Gastrocnemius medialis (tissue), 4 donors: ENCODE measurements around the gene SMAD6. TPM values are rescaled to one million over a fixed set of nuclear protein-coding genes. Genes with fewer than 3 reads are reported as not detected.

ENCODE experiments used
- ATAC-seq, 2 donors: fragments of 150-250 bp; one replicate each; pipeline ENCODE4 v1.9.1; 2016
- DNase-seq, 2 donors: peaks; one replicate each; pipeline ENCODE4 v3.0.0-alpha.2; 2019
- H3K27ac ChIP-seq, 4 donors: fragments of 200-600 bp; sonication (generic); 1 replicate in 1 of 4; 2 replicates in 3 of 4; pipeline ENCODE4 v1.5.1; 2016 to 2018; ENCODE audit warnings: mild to moderate bottlenecking in 2 of 4, moderate library complexity in 1 of 4
- H3K27me3 ChIP-seq, 3 donors: fragments of 200-600 bp; sonication (generic) in 2 of 3; 1 replicate in 1 of 3; 2 replicates in 2 of 3; pipeline versions ENCODE4 v1.5.1 to v1.6.0; 2016 to 2019; ENCODE audit warnings: mild to moderate bottlenecking in 1 of 3, moderate library complexity in 1 of 3
- H3K36me3 ChIP-seq, 2 donors: fragments of 200-600 bp; sonication (generic) in 1 of 2; one replicate each; pipeline ENCODE4 v1.5.1; 2017 to 2018
- H3K4me1 ChIP-seq, 2 donors: fragments of 200-600 bp; sonication (generic) in 1 of 2; one replicate each; pipeline ENCODE4 v1.5.1; 2016 to 2017; ENCODE audit warnings: mild to moderate bottlenecking in 2 of 2
- H3K4me3 ChIP-seq, 4 donors: fragments of 200-600 bp; sonication (generic) in 3 of 4; 1 replicate in 1 of 4; 2 replicates in 3 of 4; pipeline ENCODE4 v1.5.1; 2016 to 2019; ENCODE audit warnings: mild to moderate bottlenecking in 2 of 4
- H3K9me3 ChIP-seq, 3 donors: fragments of 200-600 bp; sonication (generic) in 2 of 3; 1 replicate in 1 of 3; 2 replicates in 2 of 3; pipeline ENCODE4 v1.5.1; 2016 to 2019
- CTCF ChIP-seq, 5 experiments: fragments of 450-650 bp in 3 of 5; fragments of 200-600 bp in 2 of 5; sonication (generic) in 2 of 5; IDR thresholded peaks in 4 of 5; conservative IDR thresholded peaks in 1 of 5; 1 replicate in 4 of 5; 2 replicates in 1 of 5; pipeline ENCODE4 v1.5.1; 2016 to 2019; ENCODE audit warnings: antibody characterized with exemption in 5 of 5, mild to moderate bottlenecking in 3 of 5, moderate library complexity in 3 of 5
- POLR2A ChIP-seq, 2 donors: fragments of 450-650 bp; IDR thresholded peaks; one replicate each; pipeline ENCODE4 v1.6.1; 2017; ENCODE audit warnings: antibody characterized with exemption in 2 of 2, mild to moderate bottlenecking in 2 of 2, moderate library complexity in 2 of 2
- in situ Hi-C, 4 donors: fragments of 200-750 bp; cut with MboI; loops; one replicate each; pipeline versions ENCODE4 v1.15.0 to v1.8.0; 2017; ENCODE audit warnings: low sequenced_read_pairs in 4 of 4
- intact Hi-C: fragments of 100-400 bp; cut with DNase I; formaldehyde crosslinking; loops from one replicate; pipeline ENCODE4 v1.15.1; 2023; ENCODE audit warnings: low total_unique reads
- total RNA-seq, 4 donors: library from RNA; depleted of rRNA; stranded (reverse); fragments of >200 nt; gene quantifications; one replicate each; pipeline versions ENCODE4 v1.1.0 to v1.2.3, GENCODE V29; 2016

The SMAD6 gene
- total RNA-seq, 4 donors from 2014 or later = 2.2 to 3.7 (median 2.4) TPM

DNA sequence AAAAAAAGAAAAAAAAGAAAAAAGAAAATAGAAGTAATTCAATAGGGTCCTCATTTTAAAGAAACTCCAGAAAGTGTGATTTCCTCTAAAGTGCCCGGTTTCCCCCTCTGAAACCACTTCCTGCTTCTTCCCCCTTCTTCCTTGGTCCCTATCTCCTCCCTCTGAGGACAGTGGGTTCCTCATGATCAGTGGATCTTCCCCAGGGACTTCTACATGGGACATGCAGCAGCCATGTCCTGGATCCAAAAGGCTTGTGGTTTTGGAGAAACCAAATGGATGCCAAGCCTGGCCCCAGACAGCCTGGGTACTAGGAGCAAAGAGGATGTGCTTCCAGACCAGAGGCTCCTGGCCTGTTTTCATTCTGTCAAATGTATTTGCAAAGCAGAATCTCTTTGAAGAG lies 26.6 kb upstream of the SMAD6 start:
- no peak for TF ChIP-seq CTCF (IDR thresholded peaks at IDR 0.05 in 4 of 5, conservative IDR thresholded peaks at IDR 0.05 in 1 of 5)
- TF ChIP-seq POLR2A (IDR thresholded peaks at IDR 0.05) = no peak
- Histone ChIP-seq H3K4me3 (no peak overlapping the region), H3K27me3 (peaks cover 0 to 6% (median 0%) of the 10 kb centered on the region in 3 donors), H3K27ac (no peak overlapping the region), H3K36me3 (no peaks in the 10 kb centered on the region), H3K4me1 (no peaks in the 10 kb centered on the region), H3K9me3 (no peaks in the 10 kb centered on the region)
- ATAC-seq (no peak), DNase-seq (no peak)
- in situ Hi-C loops (no loop called here), intact Hi-C loops (no loop called here)

DNA sequence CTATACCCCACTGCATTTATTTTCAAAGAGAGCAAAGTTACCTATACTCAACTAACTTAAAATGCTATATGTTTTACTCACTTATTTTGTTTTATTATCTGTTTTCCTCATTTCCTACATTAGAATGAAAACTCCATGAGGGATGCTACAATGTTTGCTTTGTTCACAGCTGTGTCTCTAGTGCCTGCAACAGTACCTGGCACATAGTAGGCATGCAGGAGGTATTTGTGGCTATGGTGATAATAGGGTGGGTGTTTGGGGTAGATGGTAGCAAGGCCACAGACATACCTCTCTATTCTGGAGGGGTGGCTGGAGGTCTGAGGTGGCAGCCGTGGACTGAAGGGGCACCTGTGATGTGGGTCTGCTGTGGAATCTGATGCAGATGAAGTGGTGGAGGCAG lies 24.7 kb upstream of the SMAD6 start:
- Histone ChIP-seq H3K36me3 (no peaks in the 10 kb centered on the region), H3K27me3 (peaks cover 0 to 3% (median 0%) of the 10 kb centered on the region in 3 donors), H3K4me3 (no peak overlapping the region), H3K4me1 (no peaks in the 10 kb centered on the region), H3K27ac (no peak overlapping the region), H3K9me3 (no peaks in the 10 kb centered on the region)
- DNase-seq (no peak), ATAC-seq (no peak)
- in situ Hi-C loops = no loop called here
- intact Hi-C loops = no loop called here
- TF ChIP-seq POLR2A (IDR thresholded peaks at IDR 0.05) (no peak), CTCF (IDR thresholded peaks at IDR 0.05 in 4 of 5, conservative IDR thresholded peaks at IDR 0.05 in 1 of 5) (no peak)

DNA sequence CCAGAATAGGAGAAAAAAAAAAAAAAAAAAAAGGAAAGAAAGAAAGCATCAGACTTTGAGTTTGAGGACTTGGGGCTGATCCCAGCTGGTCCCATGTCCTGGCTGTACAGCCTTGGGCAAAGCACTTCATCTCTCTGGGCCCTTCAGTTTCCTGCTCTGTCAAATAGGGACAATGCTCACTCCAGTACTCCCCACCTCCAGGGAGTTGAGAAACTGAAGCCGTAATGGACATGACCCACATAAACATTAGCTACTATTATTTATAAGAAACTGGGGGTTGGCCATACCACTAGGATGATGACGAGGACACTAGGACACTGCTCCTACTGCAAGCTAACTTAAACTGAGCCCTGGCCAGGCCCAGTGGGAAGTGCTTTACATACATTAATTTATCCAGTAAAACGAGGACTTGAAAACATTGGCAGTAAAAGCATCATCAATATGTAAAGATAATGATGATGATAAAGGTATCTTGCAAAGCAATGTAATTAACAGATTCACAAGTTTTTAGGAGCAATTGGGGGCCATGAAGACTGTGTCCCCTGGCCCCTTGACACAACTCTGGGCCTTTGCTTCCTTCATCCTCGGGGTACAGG lies 22.9 kb upstream of the SMAD6 start:
- H3K4me3 ChIP-seq = no peak overlapping the region
- ATAC-seq = no peak
- H3K36me3 ChIP-seq = no peaks in the 10 kb centered on the region
- no peaks in the 10 kb centered on the region for H3K9me3 ChIP-seq
- intact Hi-C loops (no loop called here), in situ Hi-C loops (no loop called here)
- peaks cover 0 to 3% (median 0%) of the 10 kb centered on the region in 3 donors for H3K27me3 ChIP-seq
- TF ChIP-seq POLR2A (IDR thresholded peaks at IDR 0.05) (no peak), CTCF (IDR thresholded peaks at IDR 0.05 in 4 of 5, conservative IDR thresholded peaks at IDR 0.05 in 1 of 5) (no peak)
- no peaks in the 10 kb centered on the region for H3K4me1 ChIP-seq
- H3K27ac ChIP-seq = no peak overlapping the region
- no peak for DNase-seq

- intact Hi-C loops (no loop called here), in situ Hi-C loops (no loop called here)
- Histone ChIP-seq H3K4me1 (no peaks in the 10 kb centered on the region), H3K27me3 (peaks cover 0 to 2% (median 0%) of the 10 kb centered on the region in 3 donors), H3K36me3 (no peaks in the 10 kb centered on the region), H3K27ac (no peak overlapping the region), H3K4me3 (no peak overlapping the region), H3K9me3 (no peaks in the 10 kb centered on the region)
- no peak for ATAC-seq
- DNase-seq = no peak
- no peak for TF ChIP-seq POLR2A (IDR thresholded peaks at IDR 0.05)
- no peak for TF ChIP-seq CTCF (IDR thresholded peaks at IDR 0.05 in 4 of 5, conservative IDR thresholded peaks at IDR 0.05 in 1 of 5)
These were observed 22.4 kb upstream of the SMAD6 start for GRCh38 chr15:66679657-66680108.

DNA sequence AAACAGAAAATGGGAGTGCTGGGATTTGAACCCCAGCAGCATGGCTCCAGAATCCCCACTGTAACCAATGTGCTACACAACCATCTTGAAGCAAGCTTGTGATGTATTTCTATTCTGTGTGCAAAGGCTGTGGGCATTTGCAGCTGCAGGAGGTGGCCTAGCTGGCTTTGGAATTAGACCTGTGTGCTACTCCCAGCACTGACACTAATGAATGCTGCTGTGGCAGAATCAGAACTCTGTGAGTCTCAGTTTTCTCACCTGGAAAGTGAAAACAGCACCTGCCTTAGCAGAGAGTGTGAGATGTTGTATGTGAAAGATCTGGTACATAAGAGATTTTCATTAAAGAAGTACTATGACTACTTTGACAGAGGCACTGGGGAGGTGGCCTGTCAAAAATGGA lies 21.5 kb upstream of the SMAD6 start:
- intact Hi-C loops (no loop called here), in situ Hi-C loops (no loop called here)
- no peaks in the 10 kb centered on the region for H3K4me1 ChIP-seq
- H3K27me3 ChIP-seq = no peaks in the 10 kb centered on the region
- H3K36me3 ChIP-seq = no peaks in the 10 kb centered on the region
- TF ChIP-seq CTCF (IDR thresholded peaks at IDR 0.05 in 4 of 5, conservative IDR thresholded peaks at IDR 0.05 in 1 of 5) = no peak
- TF ChIP-seq POLR2A (IDR thresholded peaks at IDR 0.05) = no peak
- no peaks in the 10 kb centered on the region for H3K9me3 ChIP-seq
- DNase-seq = no peak
- H3K27ac ChIP-seq = no peak overlapping the region
- no peak overlapping the region for H3K4me3 ChIP-seq
- no peak for ATAC-seq
